PFSK-1 (cell line): ENCODE measurements around the gene TP53BP1.

Source experiments
- FOXP2 ChIP-seq: optimal IDR thresholded peaks from 2 replicates; pipeline ENCODE3; 2011; ENCODE audit warnings: borderline replicate concordance, control low read depth, inconsistent platforms; ENCODE audit not compliant: insufficient read depth; ENCODE audit errors: extremely low read length, extremely low read depth
- POLR2AphosphoS5 ChIP-seq: IDR thresholded peaks from 2 replicates; pipeline ENCODE4 v1.6.1; 2012; ENCODE audit warnings: low read depth, mild to moderate bottlenecking, control low read depth, low read length, moderate library complexity
- REST ChIP-seq, 2 experiments: IDR thresholded peaks; 2 replicates each; pipeline versions ENCODE4 v1.6.1 to v1.8.0; 2011 to 2012; ENCODE audit warnings: low read depth in 2 of 2, low read length in 2 of 2, control low read depth in 1 of 2, inconsistent platforms in 1 of 2, mild to moderate bottlenecking in 1 of 2, moderate library complexity in 1 of 2; ENCODE audit not compliant: insufficient read depth in 1 of 2
- SIN3A ChIP-seq: IDR thresholded peaks from 2 replicates; pipeline ENCODE4 v1.6.1; 2012; ENCODE audit warnings: mild to moderate bottlenecking, low read length, moderate library complexity, borderline replicate concordance; ENCODE audit not compliant: insufficient read depth
- TAF1 ChIP-seq: IDR thresholded peaks from 2 replicates; pipeline ENCODE4 v1.6.1; 2012; ENCODE audit warnings: low read length, control low read depth, borderline replicate concordance; ENCODE audit not compliant: insufficient read depth

TP53BP1 gene

GRCh38 chr15:43414196-43414595 is 78.8 kb downstream of the TP53BP1 start:
- no peak for TF ChIP-seq SIN3A
- TF ChIP-seq POLR2AphosphoS5 = no peak
- TF ChIP-seq TAF1 = no peak
- no peak for TF ChIP-seq FOXP2
- TF ChIP-seq REST (IDR thresholded peaks at IDR 0.05; ENCODE audit: insufficient read depth in 1 of 2, low read depth in 2 of 2, low read length in 2 of 2) = no peak

- no peak for TF ChIP-seq SIN3A
These were observed 80.9 kb downstream of the TP53BP1 start for GRCh38 chr15:43412096-43412495.

GRCh38 chr15:43410572-43411214 is 82.3 kb downstream of the TP53BP1 start:
- TF ChIP-seq POLR2AphosphoS5 (no peak), TAF1 (no peak), SIN3A (no peak), FOXP2 (no peak), REST (IDR thresholded peaks at IDR 0.05; ENCODE audit: insufficient read depth in 1 of 2, low read depth in 2 of 2, low read length in 2 of 2) (no peak)

GRCh38 chr15:43408789-43409188 is 84.2 kb downstream of the TP53BP1 start:
- TF ChIP-seq TAF1 (no peak), REST (IDR thresholded peaks at IDR 0.05; ENCODE audit: insufficient read depth in 1 of 2, low read depth in 2 of 2, low read length in 2 of 2) (no peak), FOXP2 (no peak), POLR2AphosphoS5 (no peak), SIN3A (no peak)

- no peak for TF ChIP-seq FOXP2
- TF ChIP-seq TAF1 = no peak
- no peak for TF ChIP-seq SIN3A
- TF ChIP-seq POLR2AphosphoS5 = no peak
- no peak for TF ChIP-seq REST (IDR thresholded peaks at IDR 0.05; ENCODE audit: insufficient read depth in 1 of 2, low read depth in 2 of 2, low read length in 2 of 2)
These were observed 86.1 kb downstream of the TP53BP1 start for GRCh38 chr15:43406808-43407207.
